Measurements from ENCODE around the gene RPUSD1. TPM values are rescaled to one million over a fixed set of nuclear protein-coding genes. Genes with fewer than 3 reads are reported as not detected.
A peak's percentile ranks its signal among the peaks of the same experiment; 100 is the strongest.

RPUSD1 gene
- total RNA-seq, 1 experiment from 2014 or later, result 53.3 TPM

DNA sequence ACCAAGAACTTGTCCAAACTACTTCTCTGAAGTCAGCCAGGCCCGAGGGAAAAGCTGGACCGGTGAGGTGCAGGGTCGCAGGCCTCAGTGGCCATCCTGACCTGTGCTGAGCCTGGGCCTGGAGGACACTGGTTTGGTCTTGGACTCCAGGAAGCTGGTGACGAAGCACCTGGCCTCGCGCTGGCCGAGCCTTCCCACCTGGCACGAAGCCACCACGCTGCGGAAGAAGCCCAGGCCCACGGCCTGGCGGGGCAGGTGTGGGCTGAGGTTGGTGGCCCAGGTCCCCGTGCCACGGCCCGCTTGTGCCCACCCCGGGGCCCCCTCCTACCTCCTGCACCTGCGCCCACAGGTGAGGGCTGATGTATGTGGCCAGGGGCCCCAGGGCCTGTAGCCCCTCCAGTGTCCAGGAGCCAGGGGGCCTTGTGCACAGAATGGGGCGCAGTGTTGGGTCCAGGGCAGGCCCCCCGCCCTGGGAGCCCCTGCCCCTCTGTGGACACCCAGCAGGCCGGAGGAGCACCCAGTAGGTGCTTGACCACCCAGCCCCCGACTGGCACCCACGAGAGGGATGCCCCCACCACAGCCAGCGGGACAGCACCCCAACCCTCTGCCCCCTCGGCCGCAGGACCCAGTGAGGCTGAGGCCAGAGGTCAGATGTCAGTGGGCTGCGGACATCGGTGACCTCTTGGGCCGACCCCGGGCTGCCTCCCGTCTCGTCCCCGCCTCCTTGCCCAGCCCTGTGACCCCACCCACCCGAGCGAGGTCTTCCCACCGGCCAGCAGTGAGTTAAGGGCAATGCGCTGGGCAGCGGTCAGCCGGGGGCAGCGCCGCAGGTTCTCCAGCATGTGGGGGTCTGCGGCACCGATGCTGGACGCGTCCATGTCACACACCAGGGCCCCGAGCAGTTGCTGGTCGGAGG lies 13.8 kb downstream of the RPUSD1 start:
- Histone ChIP-seq H3F3A (ENCODE audit: insufficient read depth, low read depth) (0 out of 2 replicates have a peak, but pooled peaks cover 6% of the 10 kb centered on the region), H3K36me3 (ENCODE audit: low read depth) (no peaks in the 10 kb centered on the region), H3K27ac (no peak overlapping the region), H3K4me2 (no peak overlapping the region), H3K9me2 (ENCODE audit: insufficient read depth) (no peaks in the 10 kb centered on the region), H4K20me1 (ENCODE audit: insufficient read depth) (no peaks in the 10 kb centered on the region), H3K4me3 (no peak overlapping the region), H3K79me2 (ENCODE audit: low read depth) (no peaks in the 10 kb centered on the region), H3K4me1 (replicated peaks; ENCODE audit: insufficient read depth) (no peaks in the 10 kb centered on the region), H3K27me3 (ENCODE audit: insufficient read depth, low read depth) (peaks cover 3% of the 10 kb centered on the region; the same call in 1 of the 2 replicates), H2AFZ (no peak overlapping the region), H3K9me3 (ENCODE audit: insufficient read depth, low read depth) (no peaks in the 10 kb centered on the region)
- ChIA-PET POLR2A (ENCODE audit: unreplicated experiment) (no interaction called here), CTCF (interaction anchor here (0.6 kb wide), 1 partner anchor 388 kb away, joined by 9 read pairs; no protein-coding TSS in a partner anchor)
- intact Hi-C loops (cut with micrococcal nuclease; ENCODE audit: unreplicated experiment), result no loop called here
- no TSS peak for BruUV-seq (replicated peaks)
- DNase-seq, result peak in 1 of 2 experiments; percentile 62
- TF ChIP-seq, protein P1, sequence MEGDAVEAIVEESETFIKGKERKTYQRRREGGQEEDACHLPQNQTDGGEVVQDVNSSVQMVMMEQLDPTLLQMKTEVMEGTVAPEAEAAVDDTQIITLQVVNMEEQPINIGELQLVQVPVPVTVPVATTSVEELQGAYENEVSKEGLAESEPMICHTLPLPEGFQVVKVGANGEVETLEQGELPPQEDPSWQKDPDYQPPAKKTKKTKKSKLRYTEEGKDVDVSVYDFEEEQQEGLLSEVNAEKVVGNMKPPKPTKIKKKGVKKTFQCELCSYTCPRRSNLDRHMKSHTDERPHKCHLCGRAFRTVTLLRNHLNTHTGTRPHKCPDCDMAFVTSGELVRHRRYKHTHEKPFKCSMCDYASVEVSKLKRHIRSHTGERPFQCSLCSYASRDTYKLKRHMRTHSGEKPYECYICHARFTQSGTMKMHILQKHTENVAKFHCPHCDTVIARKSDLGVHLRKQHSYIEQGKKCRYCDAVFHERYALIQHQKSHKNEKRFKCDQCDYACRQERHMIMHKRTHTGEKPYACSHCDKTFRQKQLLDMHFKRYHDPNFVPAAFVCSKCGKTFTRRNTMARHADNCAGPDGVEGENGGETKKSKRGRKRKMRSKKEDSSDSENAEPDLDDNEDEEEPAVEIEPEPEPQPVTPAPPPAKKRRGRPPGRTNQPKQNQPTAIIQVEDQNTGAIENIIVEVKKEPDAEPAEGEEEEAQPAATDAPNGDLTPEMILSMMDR (conservative IDR thresholded peaks at IDR 0.05), result no peak
- TF ChIP-seq EZH2 (IDR thresholded peaks at IDR 0.05; ENCODE audit: low read depth), result no peak

DNA sequence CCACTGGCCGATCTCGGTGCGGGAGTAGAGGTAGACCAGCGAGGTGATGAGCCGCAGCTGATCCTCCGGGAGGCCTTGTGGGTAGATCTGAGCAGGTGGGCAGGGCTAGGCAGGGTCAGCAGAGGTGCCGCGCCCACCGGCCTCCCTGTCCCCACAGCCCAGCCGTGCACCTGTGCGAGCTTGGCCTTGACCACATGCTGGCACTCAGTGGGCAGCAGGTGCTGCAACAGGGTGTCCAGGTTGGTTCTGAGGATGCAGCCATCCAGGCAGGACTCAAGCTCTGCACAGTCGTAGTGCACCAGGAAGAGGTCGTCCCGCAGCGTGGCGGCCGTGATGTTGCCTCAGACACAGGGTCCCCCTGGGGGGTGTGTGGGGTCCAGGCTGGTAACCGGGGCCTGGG lies 15.2 kb downstream of the RPUSD1 start:
- Histone ChIP-seq H4K20me1 (ENCODE audit: insufficient read depth) (no peaks in the 10 kb centered on the region), H3K79me2 (ENCODE audit: low read depth) (no peaks in the 10 kb centered on the region), H3F3A (ENCODE audit: insufficient read depth, low read depth) (0 out of 2 replicates have a peak, but pooled peaks cover 4% of the 10 kb centered on the region), H3K9me2 (ENCODE audit: insufficient read depth) (no peaks in the 10 kb centered on the region), H3K4me1 (replicated peaks; ENCODE audit: insufficient read depth) (no peaks in the 10 kb centered on the region), H3K36me3 (ENCODE audit: low read depth) (no peaks in the 10 kb centered on the region), H3K4me2 (no peak overlapping the region), H3K27me3 (ENCODE audit: insufficient read depth, low read depth) (no peaks in the 10 kb centered on the region), H3K4me3 (no peak overlapping the region), H3K27ac (no peak overlapping the region), H3K9me3 (ENCODE audit: insufficient read depth, low read depth) (no peaks in the 10 kb centered on the region), H2AFZ (no peak overlapping the region)
- no peak for DNase-seq
- TF ChIP-seq EZH2 (IDR thresholded peaks at IDR 0.05; ENCODE audit: low read depth), result no peak
- TF ChIP-seq, protein P1 (conservative IDR thresholded peaks at IDR 0.05), result no peak
- CTCF ChIA-PET, result no interaction called here
- POLR2A ChIA-PET (ENCODE audit: unreplicated experiment), result no interaction called here
- no TSS peak for BruUV-seq (replicated peaks)
- intact Hi-C loops (cut with micrococcal nuclease; ENCODE audit: unreplicated experiment), result no loop called here

DNA sequence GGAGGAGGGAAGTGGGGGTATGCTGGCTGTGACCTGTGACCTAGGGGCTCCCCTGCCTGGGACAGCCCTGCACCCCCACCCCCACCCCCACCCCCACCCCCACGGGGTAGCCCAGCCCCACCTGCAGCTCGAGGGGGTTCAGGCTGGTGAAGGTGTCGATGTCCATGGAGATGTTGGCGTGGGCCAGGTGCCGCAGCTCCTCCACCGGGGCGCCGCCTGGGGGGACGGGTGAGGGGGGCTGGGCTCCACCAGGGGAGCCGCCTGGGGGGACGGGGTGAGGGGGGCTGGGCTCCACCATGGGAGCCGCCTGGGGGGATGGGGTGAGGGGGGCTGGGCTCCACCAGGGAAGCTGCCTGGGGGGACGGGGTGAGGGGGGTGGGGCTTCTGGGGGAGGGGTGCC lies 17.8 kb downstream of the RPUSD1 start:
- Histone ChIP-seq H3K27ac (no peak overlapping the region), H3K4me3 (no peak overlapping the region), H3K4me1 (replicated peaks; ENCODE audit: insufficient read depth) (no peaks in the 10 kb centered on the region), H3K27me3 (ENCODE audit: insufficient read depth, low read depth) (no peaks in the 10 kb centered on the region), H3K36me3 (ENCODE audit: low read depth) (no peaks in the 10 kb centered on the region), H3F3A (ENCODE audit: insufficient read depth, low read depth) (peaks cover 4% of the 10 kb centered on the region; the same call in 1 of the 2 replicates), H3K4me2 (no peak overlapping the region), H3K9me3 (ENCODE audit: insufficient read depth, low read depth) (no peaks in the 10 kb centered on the region), H3K9me2 (ENCODE audit: insufficient read depth) (no peaks in the 10 kb centered on the region), H4K20me1 (ENCODE audit: insufficient read depth) (no peaks in the 10 kb centered on the region), H2AFZ (no peak overlapping the region), H3K79me2 (ENCODE audit: low read depth) (no peaks in the 10 kb centered on the region)
- POLR2A ChIA-PET (ENCODE audit: unreplicated experiment), result no interaction called here
- BruUV-seq (replicated peaks), result no TSS peak
- TF ChIP-seq, protein P1 (conservative IDR thresholded peaks at IDR 0.05), result no peak
- TF ChIP-seq EZH2 (IDR thresholded peaks at IDR 0.05; ENCODE audit: low read depth), result no peak
- CTCF ChIA-PET, result interaction anchor here (0.6 kb wide), 1 partner anchor 49 kb away, joined by 7 read pairs; the partner anchor contains the start of gene ANTKMT
- no peak for DNase-seq
- intact Hi-C loops (cut with micrococcal nuclease; ENCODE audit: unreplicated experiment), result no loop called here

All from PC-9 (cell line).